ACC112 (cell line): ENCODE results near the gene CCT8L2.
"Not testable (repeated sequence)": the region's sequence is repeated elsewhere in the genome, so short reads cannot be mapped to it uniquely, and the experiment has no call there.

Experiments used
- H2AFZ ChIP-seq: fragments of 200-600 bp; sonication (generic); one replicate; pipeline ENCODE4 v1.6.0; 2017; ENCODE audit warnings: antibody characterized with exemption, low read length; ENCODE audit not compliant: unreplicated experiment
- H3K27ac ChIP-seq: fragments of 200-600 bp; sonication (generic); 2 replicates; pipeline ENCODE4 v1.5.1; 2014; ENCODE audit warnings: low read depth, mild to moderate bottlenecking, antibody characterized with exemption, low read length, moderate library complexity
- H3K27me3 ChIP-seq: fragments of 200-600 bp; sonication (generic); 2 replicates; pipeline ENCODE4 v1.6.1; 2014; ENCODE audit warnings: mild to moderate bottlenecking, antibody characterized with exemption, low read length, moderate library complexity, mixed read lengths; ENCODE audit not compliant: insufficient read depth
- H3K36me3 ChIP-seq: fragments of 200-600 bp; sonication (generic); 2 replicates; pipeline ENCODE4 v1.6.1; 2016; ENCODE audit warnings: mild to moderate bottlenecking, antibody characterized with exemption, low read length, moderate library complexity, mixed read lengths; ENCODE audit not compliant: insufficient read depth
- H3K4me1 ChIP-seq: fragments of 200-600 bp; sonication (generic); one replicate; pipeline ENCODE4 v1.6.1; 2016; ENCODE audit warnings: low read length, mixed read lengths; ENCODE audit not compliant: insufficient read depth, unreplicated experiment, control insufficient read depth
- H3K4me3 ChIP-seq: fragments of 200-600 bp; sonication (generic); 2 replicates; pipeline ENCODE4 v1.5.1; 2014; ENCODE audit warnings: mild to moderate bottlenecking, low read depth, low read length
- H3K79me2 ChIP-seq: fragments of 200-600 bp; sonication (generic); one replicate; pipeline ENCODE4 v1.6.0; 2016; ENCODE audit warnings: low read length; ENCODE audit not compliant: control insufficient read depth, unreplicated experiment, insufficient read depth

CCT8L2 gene

DNA sequence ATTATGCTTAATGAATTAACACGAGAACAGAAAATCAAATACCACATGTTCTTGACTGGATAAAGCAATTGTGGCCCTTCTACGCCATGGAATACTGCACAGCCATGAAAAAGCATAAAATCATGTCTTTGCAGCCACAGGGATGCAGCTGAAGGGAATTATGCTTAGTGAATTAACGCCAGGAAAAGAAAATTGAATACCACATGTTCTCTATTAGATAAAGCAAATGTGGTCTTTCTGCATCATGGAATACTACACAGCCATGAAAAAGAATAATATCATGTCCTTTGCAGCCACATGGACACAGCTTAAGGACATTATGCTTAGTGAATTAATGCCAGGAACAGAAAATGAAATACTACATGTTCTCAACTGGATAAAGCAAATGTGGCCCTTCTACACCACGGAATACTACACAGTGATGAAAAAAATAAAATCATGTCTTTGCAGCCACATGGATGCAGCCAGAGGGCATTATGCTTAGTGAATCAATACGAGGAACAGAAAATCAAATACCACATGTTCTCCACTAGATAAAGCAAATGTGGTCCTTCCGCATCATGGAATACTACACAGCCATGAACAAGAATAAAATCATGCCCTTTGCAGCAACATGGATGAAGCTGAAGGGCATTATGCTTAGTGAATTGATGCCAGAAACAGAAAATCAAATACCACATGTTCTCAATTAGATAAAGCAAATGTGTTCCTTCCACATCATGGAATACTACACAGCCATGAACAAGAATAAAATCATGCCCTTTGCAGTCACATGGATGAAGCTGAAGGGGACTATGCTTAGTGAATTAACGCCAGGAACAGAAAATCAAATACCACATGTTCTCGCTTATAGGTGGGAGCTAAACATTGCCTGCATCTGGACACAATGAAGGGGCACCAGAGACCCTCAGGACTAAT lies 37.3 kb downstream of the CCT8L2 start:
- H3K36me3 ChIP-seq, H2AFZ ChIP-seq, H3K27ac ChIP-seq, H3K4me1 ChIP-seq, H3K4me3 ChIP-seq, H3K79me2 ChIP-seq, H3K27me3 ChIP-seq: not testable (repeated sequence)

DNA sequence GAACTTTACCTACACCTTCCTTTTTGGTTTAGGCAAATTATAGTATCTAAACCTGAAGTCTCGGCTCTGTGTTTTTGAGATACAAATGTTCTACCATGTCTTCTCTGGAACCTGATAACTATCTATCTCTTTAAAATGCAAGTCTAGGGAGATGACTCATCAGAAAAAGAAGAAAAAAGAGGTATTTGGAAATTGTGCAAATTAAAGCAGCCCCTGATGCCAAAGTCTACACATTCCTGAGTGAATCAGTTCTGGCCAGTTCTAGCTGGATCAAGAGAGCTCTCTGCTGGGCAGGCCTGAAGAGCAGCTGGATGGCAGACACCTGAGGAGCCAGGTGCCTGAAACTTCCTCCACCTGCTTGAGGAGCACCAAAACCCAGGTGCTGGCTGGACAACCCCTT lies 49.3 kb downstream of the CCT8L2 start:
- H3K27me3 ChIP-seq, H3K27ac ChIP-seq, H3K79me2 ChIP-seq, H3K4me3 ChIP-seq, H2AFZ ChIP-seq, H3K4me1 ChIP-seq, H3K36me3 ChIP-seq: not testable (repeated sequence)
